IMR-90 (cell line): ENCODE data around the gene OR6C2.

ENCODE experiments used
- BHLHE40 ChIP-seq: fragments of 150-350 bp; IDR thresholded peaks from 2 replicates; pipeline ENCODE4 v1.6.1; 2016; ENCODE audit warnings: mild to moderate bottlenecking, low read depth, low read length
- CTCF ChIP-seq: conservative IDR thresholded peaks from 2 replicates; pipeline ENCODE4 v1.5.1; 2012; ENCODE audit warnings: mild to moderate bottlenecking, low read depth, low read length, improper control_type of control experiment
- ELK1 ChIP-seq: fragments of 150-350 bp; IDR thresholded peaks from 2 replicates; pipeline ENCODE4 v1.6.1; 2016; ENCODE audit warnings: low read depth, mild to moderate bottlenecking, low read length, moderate library complexity, borderline replicate concordance
- MAFK ChIP-seq: IDR thresholded peaks from 2 replicates; pipeline ENCODE4 v1.6.1; 2012; ENCODE audit warnings: low read depth, low read length, improper control_type of control experiment
- MAZ ChIP-seq: IDR thresholded peaks from 2 replicates; pipeline ENCODE4 v1.6.1; 2012; ENCODE audit warnings: low read depth, mild to moderate bottlenecking, low read length, improper control_type of control experiment, moderate library complexity, borderline replicate concordance
- MXI1 ChIP-seq: IDR thresholded peaks from 2 replicates; pipeline ENCODE4 v1.6.1; 2012; ENCODE audit warnings: low read depth, mild to moderate bottlenecking, low read length, moderate library complexity, borderline replicate concordance
- POLR2A ChIP-seq: IDR thresholded peaks from 2 replicates; pipeline ENCODE4 v1.6.1; 2012; ENCODE audit warnings: mild to moderate bottlenecking, low read depth, low read length
- RFX5 ChIP-seq: IDR thresholded peaks from 2 replicates; pipeline ENCODE4 v1.8.0; 2012; ENCODE audit warnings: low read depth, mild to moderate bottlenecking, low read length, moderate library complexity
- SMC3 ChIP-seq: fragments of 150-350 bp; IDR thresholded peaks from 2 replicates; pipeline ENCODE4 v1.6.1; 2016; ENCODE audit warnings: low read depth, mild to moderate bottlenecking, antibody characterized with exemption, low read length, moderate library complexity
- USF2 ChIP-seq: fragments of 150-350 bp; IDR thresholded peaks from 2 replicates; pipeline ENCODE4 v1.6.1; 2017; ENCODE audit warnings: mild to moderate bottlenecking, antibody characterized with exemption, low read length, low read depth

GRCh38 chr12:55492078-55492477 is 48.2 kb downstream of the OR6C2 start, which contains the start of gene OR6C68:
- TF ChIP-seq CTCF (no peak), POLR2A (no peak), USF2 (no peak), MAZ (no peak), SMC3 (no peak), MAFK (no peak), MXI1 (no peak), RFX5 (no peak), BHLHE40 (no peak), ELK1 (no peak)
